Activated T-helper 1 cell treated with anti-CD3 and anti-CD28 coated beads, Interleukin-12 subunit alpha, Interleukin-12 subunit beta, Interleukin-2, Interleukin-4 antibody, amounts not matched to agents 30 ng/mL and 10 ng/mL and 1 ng/mL, durations not matched to agents 14 hours and 24 hours and 36 hours (primary cell): ENCODE results near the gene ASPG. TPM values are rescaled to one million over a fixed set of nuclear protein-coding genes. Genes with fewer than 3 reads are reported as not detected.
"Not testable (repeated sequence)": the region's sequence is repeated elsewhere in the genome, so short reads cannot be mapped to it uniquely, and the experiment has no call there.

Experiments
- DNase-seq: peaks from one replicate; pipeline ENCODE4 v3.0.0; 2021; ENCODE audit warnings: low spot score
- H3K27ac Mint-ChIP-seq: one replicate; pipeline ENCODE4 v1.8.0; 2021; ENCODE audit warnings: mild to moderate bottlenecking, mixed read lengths
- H3K27me3 Mint-ChIP-seq: one replicate; pipeline ENCODE4 v1.8.0; 2022; ENCODE audit warnings: mild to moderate bottlenecking, moderate library complexity, mixed read lengths; ENCODE audit not compliant: insufficient read depth
- H3K36me3 Mint-ChIP-seq: one replicate; pipeline ENCODE4 v1.8.0; 2021; ENCODE audit warnings: low read depth, mixed read lengths
- H3K4me1 Mint-ChIP-seq: one replicate; pipeline ENCODE4 v1.8.0; 2021; ENCODE audit warnings: low read depth, mixed read lengths
- H3K4me3 Mint-ChIP-seq: one replicate; pipeline ENCODE4 v1.8.0; 2021; ENCODE audit warnings: mild to moderate bottlenecking, moderate library complexity, mixed read lengths
- H3K9me3 Mint-ChIP-seq: one replicate; pipeline ENCODE4 v1.8.0; 2021; ENCODE audit warnings: mixed read lengths
- intact Hi-C: fragments of 100-400 bp; cut with micrococcal nuclease; formaldehyde crosslinking; loops from one replicate; pipeline ENCODE4 v1.15.1; 2024
- total RNA-seq: library from RNA; stranded (reverse); gene quantifications from 2 replicates; pipeline ENCODE4 v1.2.3, GENCODE V29; 2022

Gene ASPG
- total RNA-seq, 1 donor from 2014 or later: not detected

GRCh38 chr14:104152686-104153393, 67.3 kb downstream of the ASPG start:
- intact Hi-C loops: no loop called here
- Mint-ChIP-seq H3K9me3 (no peaks in the 10 kb centered on the region), H3K4me1 (no peaks in the 10 kb centered on the region), H3K27ac (no peak overlapping the region), H3K27me3 (no peaks in the 10 kb centered on the region), H3K4me3 (no peak overlapping the region), H3K36me3 (no peaks in the 10 kb centered on the region)
- DNase-seq: no peak

- H3K4me1 Mint-ChIP-seq, H3K27ac Mint-ChIP-seq, intact Hi-C loops, H3K36me3 Mint-ChIP-seq, DNase-seq, H3K27me3 Mint-ChIP-seq, H3K9me3 Mint-ChIP-seq, H3K4me3 Mint-ChIP-seq: not testable (repeated sequence)
Observed at GRCh38 chr14:104153394-104153755, 67.9 kb downstream of the ASPG start.

- no peak overlapping the region for H3K4me3 Mint-ChIP-seq
- no peak overlapping the region for H3K27ac Mint-ChIP-seq
- intact Hi-C loops: no loop called here
- no peaks in the 10 kb centered on the region for H3K36me3 Mint-ChIP-seq
- H3K27me3 Mint-ChIP-seq: no peaks in the 10 kb centered on the region
- H3K9me3 Mint-ChIP-seq: no peaks in the 10 kb centered on the region
- H3K4me1 Mint-ChIP-seq: no peaks in the 10 kb centered on the region
- no peak for DNase-seq
Observed at GRCh38 chr14:104154246-104154645, 68.7 kb downstream of the ASPG start.

GRCh38 chr14:104155513-104155912, 70.0 kb downstream of the ASPG start:
- no peaks in the 10 kb centered on the region for H3K4me1 Mint-ChIP-seq
- H3K27me3 Mint-ChIP-seq: no peaks in the 10 kb centered on the region
- no peak overlapping the region for H3K4me3 Mint-ChIP-seq
- no peak overlapping the region for H3K27ac Mint-ChIP-seq
- H3K9me3 Mint-ChIP-seq: no peaks in the 10 kb centered on the region
- no peaks in the 10 kb centered on the region for H3K36me3 Mint-ChIP-seq
- intact Hi-C loops: no loop called here
- no peak for DNase-seq

- H3K4me3 Mint-ChIP-seq: no peak overlapping the region
- H3K9me3 Mint-ChIP-seq: no peaks in the 10 kb centered on the region
- H3K36me3 Mint-ChIP-seq: no peaks in the 10 kb centered on the region
- no peaks in the 10 kb centered on the region for H3K27me3 Mint-ChIP-seq
- no peak for DNase-seq
- H3K4me1 Mint-ChIP-seq: no peaks in the 10 kb centered on the region
- no peak overlapping the region for H3K27ac Mint-ChIP-seq
- intact Hi-C loops: no loop called here
Observed at GRCh38 chr14:104156142-104156541, 70.6 kb downstream of the ASPG start.

- no peak overlapping the region for H3K27ac Mint-ChIP-seq
- intact Hi-C loops: no loop called here
- H3K9me3 Mint-ChIP-seq: no peaks in the 10 kb centered on the region
- H3K27me3 Mint-ChIP-seq: no peaks in the 10 kb centered on the region
- H3K4me1 Mint-ChIP-seq: no peaks in the 10 kb centered on the region
- H3K36me3 Mint-ChIP-seq: no peaks in the 10 kb centered on the region
- no peak overlapping the region for H3K4me3 Mint-ChIP-seq
- DNase-seq: no peak
Observed at GRCh38 chr14:104157016-104157928, 71.8 kb downstream of the ASPG start.

- DNase-seq: no peak
- Mint-ChIP-seq H3K4me3 (no peak overlapping the region), H3K36me3 (no peaks in the 10 kb centered on the region), H3K27me3 (no peaks in the 10 kb centered on the region), H3K27ac (no peak overlapping the region), H3K9me3 (no peaks in the 10 kb centered on the region), H3K4me1 (no peaks in the 10 kb centered on the region)
- intact Hi-C loops: no loop called here
Observed at GRCh38 chr14:104158827-104159798, 73.6 kb downstream of the ASPG start.

GRCh38 chr14:104159990-104160389, 74.5 kb downstream of the ASPG start:
- no peaks in the 10 kb centered on the region for H3K36me3 Mint-ChIP-seq
- DNase-seq: no peak
- no peak overlapping the region for H3K4me3 Mint-ChIP-seq
- no peaks in the 10 kb centered on the region for H3K4me1 Mint-ChIP-seq
- intact Hi-C loops: no loop called here
- H3K27me3 Mint-ChIP-seq: no peaks in the 10 kb centered on the region
- no peaks in the 10 kb centered on the region for H3K9me3 Mint-ChIP-seq
- H3K27ac Mint-ChIP-seq: no peak overlapping the region

GRCh38 chr14:104161602-104162367, 76.3 kb downstream of the ASPG start:
- Mint-ChIP-seq H3K9me3 (no peaks in the 10 kb centered on the region), H3K36me3 (no peaks in the 10 kb centered on the region), H3K27ac (no peak overlapping the region), H3K27me3 (no peaks in the 10 kb centered on the region), H3K4me3 (no peak overlapping the region), H3K4me1 (no peaks in the 10 kb centered on the region)
- intact Hi-C loops: no loop called here
- DNase-seq: no peak

- Mint-ChIP-seq H3K4me1 (no peaks in the 10 kb centered on the region), H3K36me3 (no peaks in the 10 kb centered on the region), H3K4me3 (no peak overlapping the region), H3K27ac (no peak overlapping the region), H3K9me3 (no peaks in the 10 kb centered on the region), H3K27me3 (no peaks in the 10 kb centered on the region)
- no peak for DNase-seq
- intact Hi-C loops: no loop called here
Observed at GRCh38 chr14:104162495-104162894, 77.0 kb downstream of the ASPG start.

- Mint-ChIP-seq H3K4me1 (no peaks in the 10 kb centered on the region), H3K4me3 (no peak overlapping the region), H3K9me3 (no peaks in the 10 kb centered on the region), H3K36me3 (no peaks in the 10 kb centered on the region), H3K27ac (no peak overlapping the region), H3K27me3 (no peaks in the 10 kb centered on the region)
- intact Hi-C loops: no loop called here
- no peak for DNase-seq
Observed at GRCh38 chr14:104163541-104163940, 78.0 kb downstream of the ASPG start.

- no peak for DNase-seq
- no peak overlapping the region for H3K27ac Mint-ChIP-seq
- no peaks in the 10 kb centered on the region for H3K4me1 Mint-ChIP-seq
- no peaks in the 10 kb centered on the region for H3K36me3 Mint-ChIP-seq
- intact Hi-C loops: no loop called here
- H3K4me3 Mint-ChIP-seq: no peak overlapping the region
- H3K9me3 Mint-ChIP-seq: no peaks in the 10 kb centered on the region
- no peaks in the 10 kb centered on the region for H3K27me3 Mint-ChIP-seq
Observed at GRCh38 chr14:104164041-104164440, 78.5 kb downstream of the ASPG start.
